Cardiac atrium fibroblast (primary cell): ENCODE measurements around the gene PLEKHM3. TPM values are rescaled to one million over a fixed set of nuclear protein-coding genes. Genes with fewer than 3 reads are reported as not detected.

ENCODE experiments used
- total RNA-seq: library from RNA; depleted of rRNA; stranded (reverse); fragments of >200 nt; gene quantifications from 2 replicates; pipeline ENCODE4 v1.2.3, GENCODE V29; 2015

The PLEKHM3 gene, protein sequence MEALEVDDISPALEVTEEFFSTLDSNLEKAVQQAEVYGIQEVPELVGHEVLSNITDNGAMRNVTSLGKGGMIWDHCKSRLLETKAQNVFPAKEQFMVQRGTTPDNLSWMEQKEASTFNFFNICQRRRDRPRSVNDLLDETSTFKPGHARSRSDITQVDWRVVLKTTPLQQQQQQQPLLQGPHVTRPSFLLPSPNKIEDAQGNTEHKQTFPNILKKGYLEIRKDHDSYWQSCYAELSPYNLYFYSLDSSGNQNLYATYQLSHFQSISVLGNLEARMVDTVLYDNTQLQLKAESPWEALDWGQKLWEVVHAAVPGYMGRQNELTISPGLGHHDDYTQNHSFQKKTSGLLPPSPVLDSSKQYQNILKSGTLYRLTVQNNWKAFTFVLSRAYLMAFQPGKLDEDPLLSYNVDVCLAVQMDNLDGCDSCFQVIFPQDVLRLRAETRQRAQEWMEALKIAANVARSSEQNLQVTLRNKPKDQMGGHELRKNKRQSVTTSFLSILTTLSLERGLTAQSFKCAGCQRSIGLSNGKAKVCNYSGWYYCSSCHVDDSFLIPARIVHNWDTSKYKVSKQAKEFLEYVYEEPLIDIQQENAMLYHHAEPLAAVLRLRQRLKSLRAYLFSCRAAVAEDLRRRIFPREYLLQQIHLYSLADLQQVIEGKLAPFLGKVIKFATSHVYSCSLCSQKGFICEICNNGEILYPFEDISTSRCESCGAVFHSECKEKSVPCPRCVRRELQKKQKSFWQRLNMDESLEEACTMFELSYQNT
- total RNA-seq = 5.1 and 7.5 TPM in 2 replicates

GRCh38 chr2:208025037-208025813, at the start of gene PLEKHM3:
Gene PLEKHM3, minus strand, starts transcription at chr2:208025527. Its CDS starts 23,888 bp downstream, at chr2:208001639.

Other genes with a start within 250 kb of the PLEKHM3 start
- not detected in 2 replicates for gene CRYGD, start 99.0 kb upstream of the PLEKHM3 start, total RNA-seq
- gene CRYGC, start 104.3 kb upstream of the PLEKHM3 start, total RNA-seq = not detected in 2 replicates
- gene CRYGB, start 120.6 kb upstream of the PLEKHM3 start, total RNA-seq = not detected in 2 replicates
- not detected in 2 replicates for gene CRYGA, start 138.1 kb upstream of the PLEKHM3 start, total RNA-seq
- gene C2orf80, start 164.5 kb upstream of the PLEKHM3 start, total RNA-seq = not detected in 2 replicates
- gene IDH1, start 229.5 kb upstream of the PLEKHM3 start, total RNA-seq = 72.9 and 94.8 TPM in 2 replicates
- gene PIKFYVE, start 240.7 kb upstream of the PLEKHM3 start, total RNA-seq = 20.6 and 22.4 TPM in 2 replicates